Vagina (tissue), 2 donors: ENCODE measurements around the gene AFAP1.

ENCODE experiments used
- POLR2A ChIP-seq, 2 donors: fragments of 450-650 bp; IDR thresholded peaks; one replicate each; pipeline ENCODE4 v1.6.1; 2017; ENCODE audit warnings: antibody characterized with exemption in 2 of 2, mild to moderate bottlenecking in 2 of 2, moderate library complexity in 2 of 2
- POLR2AphosphoS5 ChIP-seq, 2 donors: sonication (generic); formaldehyde crosslinking; IDR thresholded peaks; one replicate each; pipeline ENCODE4 v1.9.0; 2017; ENCODE audit warnings: antibody characterized with exemption in 2 of 2, mild to moderate bottlenecking in 2 of 2, low read depth in 1 of 2; ENCODE audit not compliant: insufficient read depth in 1 of 2
- TF ChIP-seq, protein P1 (sequence below), 3 experiments: fragments of 450-650 bp in 2 of 3; fragments of 200-600 bp in 1 of 3; sonication (generic) in 1 of 3; IDR thresholded peaks; one replicate each; pipeline ENCODE4 v1.5.1; 2017 to 2019; ENCODE audit warnings: antibody characterized with exemption in 3 of 3, mild to moderate bottlenecking in 2 of 3, moderate library complexity in 2 of 3

DNA sequence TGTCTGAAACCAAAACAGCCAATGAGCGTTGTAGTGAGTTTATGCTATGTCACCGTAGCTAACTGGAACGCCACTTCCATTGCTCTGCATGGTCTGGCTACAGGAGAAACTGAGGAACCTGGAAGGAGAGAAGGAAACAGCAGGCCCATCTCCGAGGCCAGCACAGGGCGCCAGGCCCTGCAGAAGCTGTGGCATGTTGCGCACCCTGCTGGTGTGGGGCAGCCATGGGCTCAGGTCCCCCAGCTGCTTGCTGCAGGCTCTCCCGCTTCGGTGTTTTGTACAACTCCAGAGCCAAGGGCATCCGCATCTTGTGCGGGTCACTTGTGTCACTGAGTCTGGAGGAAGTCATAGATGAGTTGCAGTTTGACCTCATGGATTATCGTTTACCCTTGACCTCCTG, 89.2 kb downstream of the AFAP1 start:
- TF ChIP-seq, protein P1, sequence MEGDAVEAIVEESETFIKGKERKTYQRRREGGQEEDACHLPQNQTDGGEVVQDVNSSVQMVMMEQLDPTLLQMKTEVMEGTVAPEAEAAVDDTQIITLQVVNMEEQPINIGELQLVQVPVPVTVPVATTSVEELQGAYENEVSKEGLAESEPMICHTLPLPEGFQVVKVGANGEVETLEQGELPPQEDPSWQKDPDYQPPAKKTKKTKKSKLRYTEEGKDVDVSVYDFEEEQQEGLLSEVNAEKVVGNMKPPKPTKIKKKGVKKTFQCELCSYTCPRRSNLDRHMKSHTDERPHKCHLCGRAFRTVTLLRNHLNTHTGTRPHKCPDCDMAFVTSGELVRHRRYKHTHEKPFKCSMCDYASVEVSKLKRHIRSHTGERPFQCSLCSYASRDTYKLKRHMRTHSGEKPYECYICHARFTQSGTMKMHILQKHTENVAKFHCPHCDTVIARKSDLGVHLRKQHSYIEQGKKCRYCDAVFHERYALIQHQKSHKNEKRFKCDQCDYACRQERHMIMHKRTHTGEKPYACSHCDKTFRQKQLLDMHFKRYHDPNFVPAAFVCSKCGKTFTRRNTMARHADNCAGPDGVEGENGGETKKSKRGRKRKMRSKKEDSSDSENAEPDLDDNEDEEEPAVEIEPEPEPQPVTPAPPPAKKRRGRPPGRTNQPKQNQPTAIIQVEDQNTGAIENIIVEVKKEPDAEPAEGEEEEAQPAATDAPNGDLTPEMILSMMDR (IDR thresholded peaks at IDR 0.05) = no peak
- no peak for TF ChIP-seq POLR2AphosphoS5 (IDR thresholded peaks at IDR 0.05; ENCODE audit: insufficient read depth in 1 of 2, low read depth in 1 of 2)
- TF ChIP-seq POLR2A (IDR thresholded peaks at IDR 0.05) = no peak
